Fibroblast of lung (primary cell): ENCODE measurements around the gene PLPPR2. TPM values are rescaled to one million over a fixed set of nuclear protein-coding genes. Genes with fewer than 3 reads are reported as not detected.

Experiments
- DNase-seq, 2 donors: peaks; one replicate each; pipeline versions ENCODE4 v3.0.0 to v3.0.0-alpha.2; 2010; ENCODE audit warnings: low read depth in 2 of 2
- H2AFZ ChIP-seq: 2 replicates; pipeline ENCODE4 v1.5.1; 2012; ENCODE audit warnings: low read length, control low read depth, inconsistent platforms
- H3K27ac ChIP-seq: 2 replicates; pipeline ENCODE4 v1.5.1; 2011; ENCODE audit warnings: low read length, control low read depth; ENCODE audit not compliant: insufficient read depth
- H3K27me3 ChIP-seq: 2 replicates; pipeline ENCODE4 v1.5.1; 2011; ENCODE audit warnings: mild to moderate bottlenecking, low read length; ENCODE audit not compliant: control insufficient read depth, insufficient read depth
- H3K36me3 ChIP-seq: 2 replicates; pipeline ENCODE4 v1.5.1; 2011; ENCODE audit warnings: low read length; ENCODE audit not compliant: control insufficient read depth, insufficient read depth
- H3K4me1 ChIP-seq: 2 replicates; pipeline ENCODE4 v1.5.1; 2011; ENCODE audit warnings: low read length; ENCODE audit not compliant: control insufficient read depth, insufficient read depth; ENCODE audit errors: extremely low read depth
- H3K4me2 ChIP-seq: 2 replicates; pipeline ENCODE4 v1.5.1; 2011; ENCODE audit warnings: low read length, control low read depth; ENCODE audit not compliant: insufficient read depth; ENCODE audit errors: extremely low read depth
- H3K4me3 ChIP-seq, 4 experiments: fragments of 200-600 bp in 1 of 4; sonication (generic) in 1 of 4; replicated peaks in 1 of 4; 2 replicates each; pipeline ENCODE4 v1.5.1; 2011 to 2016; ENCODE audit warnings: low read length in 4 of 4, low read depth in 3 of 4, mild to moderate bottlenecking in 3 of 4, control low read depth in 2 of 4, inconsistent platforms in 1 of 4, mixed read lengths in 1 of 4; ENCODE audit not compliant: insufficient read depth in 1 of 4; ENCODE audit errors: control extremely low read depth in 1 of 4
- H3K79me2 ChIP-seq: 2 replicates; pipeline ENCODE4 v1.5.1; 2012; ENCODE audit warnings: mild to moderate bottlenecking, low read length, inconsistent platforms; ENCODE audit not compliant: control insufficient read depth, insufficient read depth
- H3K9ac ChIP-seq: 2 replicates; pipeline ENCODE4 v1.5.1; 2011; ENCODE audit warnings: mild to moderate bottlenecking, low read length, control low read depth; ENCODE audit not compliant: insufficient read depth
- H3K9me3 ChIP-seq: 2 replicates; pipeline ENCODE4 v1.5.1; 2012; ENCODE audit warnings: low read depth, low read length; ENCODE audit not compliant: control insufficient read depth, insufficient read depth
- H4K20me1 ChIP-seq: 2 replicates; pipeline ENCODE4 v1.5.1; 2011; ENCODE audit warnings: low read length; ENCODE audit not compliant: control insufficient read depth, insufficient read depth; ENCODE audit errors: extremely low read depth
- EZH2 ChIP-seq: IDR thresholded peaks from 2 replicates; pipeline ENCODE4 v1.5.1; 2012; ENCODE audit warnings: low read length, control low read depth, mild to moderate bottlenecking; ENCODE audit errors: missing control alignments
- polyA plus RNA-seq, 2 donors: library from polyadenylated mRNA; depleted of rRNA in 1 of 2; stranded (reverse) in 1 of 2; unstranded in 1 of 2; fragments of >200 nt; gene quantifications; 2 replicates each; pipeline ENCODE4 v1.2.1, GENCODE V29; 2011 to 2012; ENCODE audit warnings: missing spikeins in 1 of 2
- total RNA-seq: library from RNA; depleted of rRNA; stranded (reverse); fragments of >200 nt; gene quantifications from 2 replicates; pipeline ENCODE4 v1.2.1, GENCODE V29; 2014
- TF ChIP-seq, protein P1 (sequence below), 2 donors: IDR thresholded peaks in 1 of 2; conservative IDR thresholded peaks in 1 of 2; 1 replicate in 1 of 2; 2 replicates in 1 of 2; pipeline ENCODE4 v1.5.1; 2011 to 2012; ENCODE audit warnings: low read length in 2 of 2, control low read depth in 1 of 2, inconsistent platforms in 1 of 2, low read depth in 1 of 2, mild to moderate bottlenecking in 1 of 2

The PLPPR2 gene
- total and polyA plus RNA-seq, 2 donors (not counting 1 experiment from before 2014, with no cell fraction given) = 13.0 to 21.2 TPM

DNA sequence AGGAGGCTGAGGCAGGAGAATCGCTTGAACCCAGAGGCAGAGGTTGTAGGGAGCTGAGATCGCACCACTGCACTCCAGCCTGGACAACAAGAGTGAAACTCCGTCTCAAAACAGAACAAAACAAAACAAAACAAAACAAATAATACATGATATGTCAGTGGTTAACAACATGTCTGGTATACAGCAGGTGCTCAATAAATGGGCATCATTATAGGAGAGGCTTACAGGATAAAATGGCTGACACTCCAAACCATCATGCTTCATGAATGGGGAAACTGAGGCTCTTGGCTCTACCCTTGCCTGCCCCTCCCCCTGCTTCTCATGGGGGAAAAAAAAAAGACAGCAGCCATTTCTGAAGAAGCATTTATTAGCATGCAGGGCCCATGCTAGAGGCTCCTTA lies 12.8 kb upstream of the PLPPR2 start:
- Histone ChIP-seq H3K27me3 (no peaks in the 10 kb centered on the region), H3K9ac (no peak overlapping the region), H3K4me3 (no peak overlapping the region)

DNA sequence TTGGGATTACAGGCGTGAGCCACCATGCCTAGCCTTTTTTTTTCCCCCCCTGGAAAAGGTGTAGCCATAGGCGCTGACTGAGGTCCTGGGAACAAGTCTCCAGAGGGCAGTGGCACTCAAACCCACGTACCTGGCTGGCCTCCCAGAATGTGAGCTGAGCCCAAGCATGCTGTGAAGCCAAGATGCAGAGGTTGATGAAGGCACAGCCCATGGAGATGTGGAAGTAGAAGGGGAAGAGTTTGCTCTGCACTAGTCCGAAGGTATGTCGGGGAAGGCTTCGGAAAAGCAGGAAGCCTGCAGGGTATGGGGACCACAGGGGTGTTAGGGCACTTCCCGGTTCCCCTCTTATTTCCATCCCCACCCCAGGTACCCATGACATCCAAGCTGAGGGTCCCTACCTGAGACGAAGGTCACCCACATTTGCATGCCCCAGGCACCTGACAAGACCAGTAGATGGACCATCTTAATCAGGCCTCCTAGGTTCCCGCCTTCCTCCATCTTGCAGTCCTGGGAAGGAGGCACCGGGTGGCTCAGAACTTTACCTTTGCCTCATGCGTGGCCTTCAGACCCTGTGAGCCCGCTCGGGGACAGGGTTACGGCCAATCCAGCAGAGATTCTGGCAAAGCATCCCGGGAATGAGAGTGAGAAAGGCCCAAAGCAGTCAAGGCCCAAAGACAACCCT lies 10.0 kb upstream of the PLPPR2 start:
- Histone ChIP-seq H4K20me1 (no peaks in the 10 kb centered on the region), H3K36me3 (peaks cover 3% of the 10 kb centered on the region), H3K9ac (no peak overlapping the region), H2AFZ (no peak overlapping the region), H3K4me3 (peak overlapping the region; percentile 66 to 90 (median 84)), H3K9me3 (no peaks in the 10 kb centered on the region), H3K79me2 (no peaks in the 10 kb centered on the region), H3K4me2 (peak overlapping the region; percentile 76), H3K27ac (no peak overlapping the region), H3K4me1 (peaks cover 11% of the 10 kb centered on the region), H3K27me3 (no peaks in the 10 kb centered on the region)
- peak in 1 of 2 donors; percentile 14 for DNase-seq
- TF ChIP-seq, protein P1, sequence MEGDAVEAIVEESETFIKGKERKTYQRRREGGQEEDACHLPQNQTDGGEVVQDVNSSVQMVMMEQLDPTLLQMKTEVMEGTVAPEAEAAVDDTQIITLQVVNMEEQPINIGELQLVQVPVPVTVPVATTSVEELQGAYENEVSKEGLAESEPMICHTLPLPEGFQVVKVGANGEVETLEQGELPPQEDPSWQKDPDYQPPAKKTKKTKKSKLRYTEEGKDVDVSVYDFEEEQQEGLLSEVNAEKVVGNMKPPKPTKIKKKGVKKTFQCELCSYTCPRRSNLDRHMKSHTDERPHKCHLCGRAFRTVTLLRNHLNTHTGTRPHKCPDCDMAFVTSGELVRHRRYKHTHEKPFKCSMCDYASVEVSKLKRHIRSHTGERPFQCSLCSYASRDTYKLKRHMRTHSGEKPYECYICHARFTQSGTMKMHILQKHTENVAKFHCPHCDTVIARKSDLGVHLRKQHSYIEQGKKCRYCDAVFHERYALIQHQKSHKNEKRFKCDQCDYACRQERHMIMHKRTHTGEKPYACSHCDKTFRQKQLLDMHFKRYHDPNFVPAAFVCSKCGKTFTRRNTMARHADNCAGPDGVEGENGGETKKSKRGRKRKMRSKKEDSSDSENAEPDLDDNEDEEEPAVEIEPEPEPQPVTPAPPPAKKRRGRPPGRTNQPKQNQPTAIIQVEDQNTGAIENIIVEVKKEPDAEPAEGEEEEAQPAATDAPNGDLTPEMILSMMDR (conservative IDR thresholded peaks at IDR 0.05 in 1 of 2, IDR thresholded peaks at IDR 0.05 in 1 of 2; ENCODE audit: low read depth in 1 of 2, low read length in 2 of 2) = no peak
- no peak for TF ChIP-seq EZH2

More for the DNA sequence above, 12.8 kb upstream of the PLPPR2 start:
- peaks cover 14% of the 10 kb centered on the region for H3K4me1 ChIP-seq
- no peak overlapping the region for H3K27ac ChIP-seq
- H4K20me1 ChIP-seq = no peaks in the 10 kb centered on the region
- no peak overlapping the region for H3K4me2 ChIP-seq
- H3K9me3 ChIP-seq = no peaks in the 10 kb centered on the region
- H3K79me2 ChIP-seq = no peaks in the 10 kb centered on the region
- no peak overlapping the region for H2AFZ ChIP-seq
- H3K36me3 ChIP-seq = peaks cover 3% of the 10 kb centered on the region
- no peak for DNase-seq
- TF ChIP-seq, protein P1 (conservative IDR thresholded peaks at IDR 0.05 in 1 of 2, IDR thresholded peaks at IDR 0.05 in 1 of 2; ENCODE audit: low read depth in 1 of 2, low read length in 2 of 2) = no peak
- TF ChIP-seq EZH2 = no peak

GRCh38 chr19:11346104-11346940 lies 8.9 kb upstream of the PLPPR2 start, which contains the start of the genes CCDC159 and TMEM205:
CCDC159 (plus strand) TSS chr19:11346519; CDS start chr19:11346607, 88 bp downstream.
TMEM205 (minus strand) TSS chr19:11346268; CDS start chr19:11345619, 649 bp downstream.
- Histone ChIP-seq H3K27me3 (no peaks in the 10 kb centered on the region), H3K4me3 (peak within 1 kb of the TSS; percentile 66 to 90 (median 84)), H4K20me1 (no peaks in the 10 kb centered on the region), H3K4me2 (peak within 1 kb of the TSS; percentile 95), H3K9me3 (no peaks in the 10 kb centered on the region), H3K79me2 (no peaks in the 10 kb centered on the region), H3K36me3 (peaks cover 2% of the 10 kb centered on the region), H3K9ac (peak within 1 kb of the TSS; percentile 73), H2AFZ (peak within 1 kb of the TSS; percentile 89), H3K4me1 (peaks cover 11% of the 10 kb centered on the region), H3K27ac (peak within 1 kb of the TSS; percentile 85)
- peak; percentile 99 for DNase-seq
- TF ChIP-seq EZH2 = no peak
- TF ChIP-seq, protein P1 (conservative IDR thresholded peaks at IDR 0.05 in 1 of 2, IDR thresholded peaks at IDR 0.05 in 1 of 2; ENCODE audit: low read depth in 1 of 2, low read length in 2 of 2) = no peak
